CD4-positive, alpha-beta T cell treated with Interferon alpha-2 for 1 hour (primary cell): ENCODE measurements around the gene SCAF1.

Source experiments
- DNase-seq, 2 donors: peaks; one replicate each; pipeline ENCODE4 v3.0.0-alpha.2; 2020 to 2022

Gene SCAF1

GRCh38 chr19:49688531-49689132 is 46.6 kb downstream of the SCAF1 start:
- no peak for DNase-seq

- peak; percentile 17 to 51 for DNase-seq
These were observed 47.4 kb downstream of the SCAF1 start, which contains the start of gene ADM5 for GRCh38 chr19:49689133-49690078. Gene ADM5 (plus strand): TSS chr19:49689594. CDS start chr19:49689838, 244 bp downstream.

GRCh38 chr19:49690079-49690655 is 48.2 kb downstream of the SCAF1 start:
- no peak for DNase-seq

GRCh38 chr19:49690656-49691242 is 48.7 kb downstream of the SCAF1 start, which contains the start of gene CPT1C:
Gene CPT1C (plus strand): TSS chr19:49691116. CDS start chr19:49692253, 1,137 bp downstream.
- DNase-seq, result peak; percentile 50 to 68

GRCh38 chr19:49691243-49692146 is 49.5 kb downstream of the SCAF1 start:
- DNase-seq, result peak; percentile 23 to 40

- no peak for DNase-seq
These were observed 50.1 kb downstream of the SCAF1 start for GRCh38 chr19:49692147-49692506.

- no peak for DNase-seq
These were observed 54.1 kb downstream of the SCAF1 start for GRCh38 chr19:49696115-49696514.

GRCh38 chr19:49696865-49697264 is 54.9 kb downstream of the SCAF1 start:
- no peak for DNase-seq

GRCh38 chr19:49699364-49699763 is 57.4 kb downstream of the SCAF1 start:
- no peak for DNase-seq

- DNase-seq, result no peak
These were observed 58.6 kb downstream of the SCAF1 start for GRCh38 chr19:49700563-49700962.

GRCh38 chr19:49701271-49701786 is 59.3 kb downstream of the SCAF1 start:
- no peak for DNase-seq

- DNase-seq, result no peak
These were observed 63.1 kb downstream of the SCAF1 start for GRCh38 chr19:49704888-49705642.

- DNase-seq, result no peak
These were observed 63.9 kb downstream of the SCAF1 start for GRCh38 chr19:49705919-49706318.
